Measurements from ENCODE around the gene DTNB.
"Not testable (repeated sequence)": the region's sequence is repeated elsewhere in the genome, so short reads cannot be mapped to it uniquely, and the experiment has no call there.

Gene DTNB

GRCh38 chr2:25411753-25412152, 261.6 kb downstream of the DTNB start:
- no peak for DNase-seq

GRCh38 chr2:25411281-25411680, 262.1 kb downstream of the DTNB start:
- DNase-seq, result no peak

DNA sequence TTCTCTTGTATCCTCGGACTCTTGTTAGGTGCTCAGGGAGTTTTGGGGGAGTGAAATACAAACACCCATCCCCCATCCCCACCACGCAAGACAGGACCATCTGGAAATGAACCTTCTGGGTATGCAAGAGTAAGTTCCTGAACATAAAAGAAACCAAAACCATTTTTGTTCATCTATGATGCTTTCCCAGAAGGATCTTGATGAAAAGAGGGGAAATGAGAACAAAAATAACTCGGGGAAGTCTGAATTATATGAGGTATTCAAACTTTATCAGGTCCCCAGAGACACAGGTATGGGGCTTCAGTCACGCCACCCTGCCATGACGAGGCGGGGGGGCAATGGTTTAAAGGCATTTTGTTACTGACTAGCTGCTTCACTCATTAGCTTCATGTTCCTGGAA, 263.0 kb downstream of the DTNB start:
- no peak for DNase-seq

- DNase-seq, result no peak
These were observed 263.9 kb downstream of the DTNB start for GRCh38 chr2:25409468-25409867.

- DNase-seq, result no peak
These were observed 264.3 kb downstream of the DTNB start for GRCh38 chr2:25409044-25409443.

DNA sequence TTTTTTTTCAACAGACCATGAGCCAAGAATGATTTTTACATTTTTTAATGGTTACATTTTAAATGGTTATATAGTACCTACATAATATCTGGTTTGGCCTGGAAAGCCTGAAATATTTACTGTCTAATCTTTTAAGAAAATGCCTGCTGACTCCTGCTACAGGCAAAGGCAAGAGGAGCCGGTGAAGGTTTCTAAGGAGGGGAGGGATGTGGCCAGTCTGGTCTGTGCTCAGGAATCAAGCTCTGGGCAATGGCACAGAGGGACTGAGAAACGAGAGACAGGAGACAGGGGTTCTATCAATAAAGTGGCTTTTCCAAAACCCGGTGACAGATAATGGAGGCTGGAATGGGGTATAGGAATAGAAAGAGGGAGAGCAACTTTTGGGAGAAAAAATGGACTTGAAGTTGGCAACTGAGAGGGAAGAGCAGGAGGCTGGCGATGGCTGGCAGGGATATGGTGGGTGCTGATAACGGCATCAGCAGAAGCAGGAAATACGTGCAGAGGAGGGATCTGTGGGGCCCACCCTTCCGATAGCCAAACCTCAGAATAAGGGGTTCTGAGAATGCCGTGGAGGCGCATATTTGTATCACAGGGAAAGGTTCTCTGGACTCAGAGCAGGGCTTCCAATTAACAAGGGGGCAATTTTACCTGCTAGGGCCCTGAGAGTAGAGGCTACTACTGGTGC, 267.6 kb downstream of the DTNB start:
- no peak for DNase-seq

GRCh38 chr2:25403120-25403760, 270.1 kb downstream of the DTNB start:
- DNase-seq, result not testable (repeated sequence)

GRCh38 chr2:25402477-25402876, 270.9 kb downstream of the DTNB start:
- no peak for DNase-seq

GRCh38 chr2:25401307-25402026, 271.9 kb downstream of the DTNB start:
- no peak for DNase-seq

DNA sequence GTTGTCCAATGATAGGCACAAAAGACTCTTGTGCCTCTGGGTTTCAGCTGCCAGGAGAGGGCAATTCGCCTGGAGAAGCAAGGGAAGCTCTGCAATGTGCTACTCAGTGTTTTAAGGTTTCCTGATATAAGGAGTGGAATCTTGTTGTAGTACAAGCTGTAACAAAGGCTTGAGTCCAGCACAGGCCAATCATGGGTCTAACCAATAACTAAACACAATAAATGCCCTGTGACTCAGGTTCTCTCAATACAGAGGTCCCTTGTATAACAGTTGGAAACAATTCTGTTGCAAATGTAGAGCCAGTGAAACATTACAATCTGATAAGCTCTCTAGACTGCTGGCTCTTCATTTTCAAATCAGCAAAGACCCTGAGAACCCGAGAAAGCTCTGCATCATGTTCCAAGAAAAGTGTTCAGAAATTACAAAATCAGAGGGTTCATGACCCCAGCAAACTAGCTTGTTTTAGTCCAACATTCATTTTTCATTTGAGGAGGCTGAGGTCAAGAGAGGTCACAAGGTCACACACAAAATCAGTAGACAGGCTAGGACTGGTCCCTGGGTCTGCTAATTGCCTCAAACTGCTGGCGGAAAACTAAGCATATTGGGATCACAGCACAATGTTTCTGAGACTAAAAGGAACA, 272.7 kb downstream of the DTNB start:
- DNase-seq, result no peak

GRCh38 chr2:25400169-25400568, 273.2 kb downstream of the DTNB start:
- DNase-seq, result no peak

GRCh38 chr2:25398534-25398933, 274.8 kb downstream of the DTNB start:
- no peak for DNase-seq

DNA sequence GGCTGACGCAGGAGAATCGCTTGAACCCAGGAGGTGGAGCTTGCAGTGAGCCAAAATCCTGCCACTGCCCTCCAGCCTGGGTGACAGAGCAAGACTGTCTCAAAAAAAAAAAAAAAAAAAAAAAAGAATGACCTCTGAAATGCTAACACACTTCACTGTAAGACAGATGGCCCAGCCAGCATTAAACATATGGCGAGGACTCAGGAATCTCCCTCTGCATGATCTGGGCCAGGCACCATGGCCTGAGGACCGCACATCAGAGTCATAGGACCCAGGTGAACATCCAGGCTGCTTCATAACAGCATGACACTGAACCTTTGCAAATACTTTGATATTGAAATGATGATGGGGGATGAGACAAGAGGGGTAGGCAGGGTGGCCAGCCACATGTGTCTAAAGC, 275.6 kb downstream of the DTNB start:
- no peak for DNase-seq

- no peak for DNase-seq
These were observed 284.2 kb downstream of the DTNB start for GRCh38 chr2:25389161-25389560.

DNA sequence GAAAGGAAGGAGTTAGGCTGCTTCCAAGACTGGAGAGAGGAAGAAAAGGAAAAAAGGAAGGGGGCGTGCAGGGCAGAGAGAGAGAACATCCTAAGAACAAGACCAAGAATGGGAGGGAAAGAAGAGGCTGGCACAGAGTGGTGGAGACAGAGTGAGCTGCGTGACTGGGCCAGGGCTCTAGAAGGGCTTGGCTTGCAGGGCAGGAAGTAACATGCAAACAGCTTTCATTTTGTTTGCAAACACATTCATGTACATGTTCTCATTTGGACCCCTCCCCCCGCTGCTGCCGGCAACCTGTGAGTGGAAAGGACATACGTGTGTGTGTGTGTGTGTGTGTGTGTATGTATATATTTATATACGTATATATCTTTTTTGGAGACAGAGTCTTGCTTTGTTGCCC, 284.9 kb downstream of the DTNB start:
- no peak for DNase-seq

DNA sequence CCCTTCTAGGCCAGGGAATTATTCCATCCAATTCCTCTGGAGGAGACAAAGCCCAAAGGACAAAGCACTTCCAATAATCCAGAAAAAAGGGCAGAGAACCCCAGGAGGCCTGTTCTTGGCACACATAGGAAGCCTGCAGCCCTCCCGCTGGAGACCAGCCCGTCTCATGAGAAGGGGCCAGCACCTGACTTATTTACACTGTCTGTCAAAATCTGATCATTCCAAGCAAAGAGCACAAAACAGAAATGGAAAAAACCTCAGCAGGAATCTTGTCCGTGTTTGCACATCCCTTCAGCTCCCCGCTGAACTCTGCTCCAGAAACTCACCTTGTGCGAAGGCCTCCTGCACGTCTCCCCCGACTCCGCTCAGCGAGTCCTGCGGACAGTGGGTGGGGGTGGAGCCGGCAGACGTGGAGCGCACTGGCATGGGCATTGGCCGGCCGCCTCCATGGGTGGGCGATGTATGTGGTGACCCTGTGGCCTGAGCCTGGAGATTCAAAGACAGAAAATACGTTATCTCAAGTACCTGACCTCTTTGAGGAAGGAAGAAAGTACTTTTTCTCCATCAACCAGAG, 285.4 kb downstream of the DTNB start:
- no peak for DNase-seq

- no peak for DNase-seq
These were observed 286.2 kb downstream of the DTNB start for GRCh38 chr2:25386971-25387875.

DNA sequence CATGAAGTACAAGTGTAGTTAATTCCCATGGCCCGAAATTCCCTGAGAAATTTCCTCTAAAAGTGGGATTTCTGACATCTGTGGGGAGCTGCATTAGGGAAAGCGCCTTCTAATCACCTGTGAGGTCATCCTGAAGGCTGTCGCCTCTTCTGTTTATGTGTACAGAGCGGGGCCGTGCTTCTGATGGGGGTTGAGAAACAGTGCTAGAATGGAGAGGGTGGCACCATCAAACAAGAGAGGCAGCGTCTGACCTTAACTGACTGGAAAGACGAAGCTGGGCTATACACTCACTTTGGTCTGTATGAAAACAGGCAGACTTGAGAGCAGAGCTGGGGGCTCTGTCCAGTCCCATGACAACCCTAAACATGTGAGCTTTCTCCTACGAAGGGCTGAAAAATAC, 287.5 kb downstream of the DTNB start:
- no peak for DNase-seq

GRCh38 chr2:25383806-25384205, 289.6 kb downstream of the DTNB start:
- DNase-seq, result no peak

GRCh38 chr2:25381502-25381901, 291.9 kb downstream of the DTNB start:
- DNase-seq, result no peak

DNA sequence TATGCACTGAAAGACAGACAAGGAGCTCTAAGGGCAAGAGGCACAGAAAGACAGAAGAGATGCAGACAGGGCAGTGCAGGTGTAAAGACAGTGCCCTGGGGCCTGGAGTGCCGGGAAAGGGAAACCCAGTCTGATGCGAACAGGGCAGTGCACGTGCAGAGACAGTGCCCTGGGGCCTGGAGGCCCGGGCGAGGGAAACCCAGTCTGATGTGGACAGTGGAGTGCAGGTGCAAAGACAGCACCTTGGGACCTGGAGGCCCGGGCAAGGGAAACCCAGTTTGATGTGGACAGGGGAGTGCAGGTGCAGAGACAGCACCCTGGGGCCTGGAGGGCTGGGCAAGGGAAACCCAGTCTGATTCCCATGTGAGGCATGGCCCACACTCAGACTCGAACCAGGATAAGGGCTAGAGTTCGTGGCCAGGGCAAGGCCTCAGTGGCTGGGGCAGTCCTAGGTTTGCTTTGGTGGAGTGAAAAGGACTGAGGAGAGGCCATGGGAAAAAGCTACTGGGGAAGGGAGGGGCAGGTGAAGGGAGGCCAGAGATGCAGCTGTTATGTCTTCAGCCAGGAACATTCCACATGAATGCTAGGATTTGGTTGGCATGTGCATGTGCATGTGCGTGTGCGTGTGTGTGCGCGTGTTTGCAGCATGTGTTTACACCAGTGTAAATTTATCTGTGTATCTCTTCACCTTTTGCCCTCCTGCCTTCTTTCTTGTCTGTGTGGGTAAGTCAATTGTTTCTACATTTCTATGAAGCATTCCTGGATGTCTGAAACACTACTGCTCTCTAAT, 292.6 kb downstream of the DTNB start:
- DNase-seq, result no peak
